A673 (cell line): ENCODE results near the gene SPINK1.
"Not testable (repeated sequence)": the region's sequence is repeated elsewhere in the genome, so short reads cannot be mapped to it uniquely, and the experiment has no call there.

ENCODE experiments used
- EZH2 ChIP-seq: fragments of 200-600 bp; sonication (generic); IDR thresholded peaks from 2 replicates; pipeline ENCODE4 v1.6.1; 2017; ENCODE audit warnings: borderline replicate concordance, low read depth, mild to moderate bottlenecking, mixed read lengths, antibody characterized with exemption, low read length; ENCODE audit not compliant: poor library complexity, severe bottlenecking
- TF ChIP-seq, protein P1 (sequence below): fragments of 300-800, 200-600 bp; sonication (generic); conservative IDR thresholded peaks from 2 replicates; pipeline ENCODE4 v1.5.1; 2017; ENCODE audit warnings: low read depth, mild to moderate bottlenecking, antibody characterized with exemption, low read length, moderate library complexity, mixed read lengths

DNA sequence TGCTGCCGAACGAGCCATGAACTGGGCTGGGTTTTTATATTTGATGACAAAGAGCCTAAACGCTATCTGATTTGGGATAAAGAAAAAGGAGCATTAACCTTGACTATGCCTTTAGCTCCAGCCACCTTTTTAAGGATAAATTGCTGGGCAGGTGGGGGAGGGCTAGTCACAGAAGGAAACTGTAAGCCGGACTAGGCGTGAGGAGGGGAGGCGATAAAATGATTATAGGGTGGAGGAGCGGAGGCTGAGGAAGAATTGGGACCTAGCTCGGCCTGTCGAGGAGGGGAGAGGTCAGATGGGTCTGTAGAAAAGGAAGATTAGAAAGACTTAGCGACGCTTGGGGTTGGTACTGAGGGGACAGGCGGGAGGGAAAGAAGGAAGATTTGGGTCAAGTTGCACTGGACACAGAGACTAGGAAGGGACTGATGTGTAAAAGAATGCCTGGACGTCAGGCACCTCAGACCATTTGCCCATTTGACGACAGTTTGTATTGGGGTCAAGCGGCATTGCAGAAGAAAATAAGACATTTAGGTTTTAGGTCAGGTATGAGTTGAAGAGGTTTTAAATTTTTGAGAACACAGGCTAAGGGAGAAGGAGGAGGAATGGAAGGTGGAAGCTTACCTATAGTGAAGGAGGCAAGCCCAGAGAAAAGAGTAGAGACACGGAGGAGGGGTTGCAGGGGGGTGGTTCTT is 41.4 kb upstream of the SPINK1 start:
- TF ChIP-seq, protein P1, sequence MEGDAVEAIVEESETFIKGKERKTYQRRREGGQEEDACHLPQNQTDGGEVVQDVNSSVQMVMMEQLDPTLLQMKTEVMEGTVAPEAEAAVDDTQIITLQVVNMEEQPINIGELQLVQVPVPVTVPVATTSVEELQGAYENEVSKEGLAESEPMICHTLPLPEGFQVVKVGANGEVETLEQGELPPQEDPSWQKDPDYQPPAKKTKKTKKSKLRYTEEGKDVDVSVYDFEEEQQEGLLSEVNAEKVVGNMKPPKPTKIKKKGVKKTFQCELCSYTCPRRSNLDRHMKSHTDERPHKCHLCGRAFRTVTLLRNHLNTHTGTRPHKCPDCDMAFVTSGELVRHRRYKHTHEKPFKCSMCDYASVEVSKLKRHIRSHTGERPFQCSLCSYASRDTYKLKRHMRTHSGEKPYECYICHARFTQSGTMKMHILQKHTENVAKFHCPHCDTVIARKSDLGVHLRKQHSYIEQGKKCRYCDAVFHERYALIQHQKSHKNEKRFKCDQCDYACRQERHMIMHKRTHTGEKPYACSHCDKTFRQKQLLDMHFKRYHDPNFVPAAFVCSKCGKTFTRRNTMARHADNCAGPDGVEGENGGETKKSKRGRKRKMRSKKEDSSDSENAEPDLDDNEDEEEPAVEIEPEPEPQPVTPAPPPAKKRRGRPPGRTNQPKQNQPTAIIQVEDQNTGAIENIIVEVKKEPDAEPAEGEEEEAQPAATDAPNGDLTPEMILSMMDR: not testable (repeated sequence)
- not testable (repeated sequence) for TF ChIP-seq EZH2
